Right cardiac atrium (tissue), 5 donors: ENCODE measurements around the gene LPCAT1. TPM values are rescaled to one million over a fixed set of nuclear protein-coding genes. Genes with fewer than 3 reads are reported as not detected.
A peak's percentile ranks its signal among the peaks of the same experiment; 100 is the strongest.

ENCODE experiments used
- ATAC-seq, 2 donors: fragments of 200-7000 bp; cut with Tn5 transposase; one replicate each; pipeline versions ENCODE4 v1.8.0 to v1.9.1; 2020; ENCODE audit warnings: moderate library complexity in 2 of 2, mild to moderate bottlenecking in 1 of 2
- DNase-seq, 3 donors: peaks; one replicate each; pipeline ENCODE4 v3.0.0-alpha.2; 2020
- H3K27ac ChIP-seq: one replicate; pipeline ENCODE4 v1.5.1; 2013; ENCODE audit warnings: mild to moderate bottlenecking, low read length, control low read depth, moderate library complexity
- H3K27me3 ChIP-seq: one replicate; pipeline ENCODE4 v1.6.1; 2013; ENCODE audit not compliant: control insufficient read depth, insufficient read depth
- H3K4me1 ChIP-seq: one replicate; pipeline ENCODE4 v1.6.1; 2013; ENCODE audit warnings: low read length; ENCODE audit not compliant: control insufficient read depth, insufficient read depth
- H3K4me3 ChIP-seq: one replicate; pipeline ENCODE4 v1.5.1; 2013; ENCODE audit warnings: low read length, control low read depth
- H3K9me3 ChIP-seq: one replicate; pipeline ENCODE4 v1.6.1; 2013; ENCODE audit warnings: low read length; ENCODE audit not compliant: control insufficient read depth
- WGBS: extraction: QIAGEN DNeasy Blood & Tissue Kit; methylation state at CpG from one replicate; pipeline ENCODE4 v1.1.7; 2013; 5-methylcytosine and 5-hydroxymethylcytosine counted together
- intact Hi-C, 4 donors: fragments of 100-400 bp; cut with DNase I; formaldehyde crosslinking; loops; one replicate each; pipeline versions ENCODE4 v1.11.0 to v1.14.0; 2022 to 2023
- polyA plus RNA-seq: library from polyadenylated mRNA; stranded (reverse); fragments of 200-250 nt; gene quantifications from one replicate; pipeline ENCODE4 v1.2.3, GENCODE V29; 2013
- total RNA-seq, 4 donors: library from RNA; stranded (reverse); fragmentation: NEBNext Ultra II Directional; extraction: Animal tissue kit (Norgen Biotek cat#: 25700); gene quantifications; one replicate each; pipeline ENCODE4 v1.2.1, GENCODE V29; 2021
- donor health status: healthy with polysubstance abuse.
- donor health status: DM: no; HTN: yes; CAD: no.
- donor health status: DM: no; HTN: no; CAD: no.
- donor health status: DM: no; HTN: yes; CAD: no; lungs with severe emphysema.
- donor health status: DM: yes; HTN: yes; CAD: no.

Gene LPCAT1
- total and polyA plus RNA-seq, 5 donors: 11.0 to 19.7 (median 15.6) TPM

- Histone ChIP-seq H3K9me3 (peaks cover 1% of the 10 kb centered on the region), H3K27ac (no peak overlapping the region), H3K27me3 (no peaks in the 10 kb centered on the region), H3K4me1 (no peaks in the 10 kb centered on the region), H3K4me3 (no peak overlapping the region)
- WGBS: 98% methylated on average over 7 of the region's 7 CpGs
- intact Hi-C loops: no loop called here
- ATAC-seq: no peak
- DNase-seq: peak in 2 of 3 donors; percentile 22 to 33
Measured at GRCh38 chr5:1526190-1526631, 2.5 kb upstream of the LPCAT1 start.

DNA sequence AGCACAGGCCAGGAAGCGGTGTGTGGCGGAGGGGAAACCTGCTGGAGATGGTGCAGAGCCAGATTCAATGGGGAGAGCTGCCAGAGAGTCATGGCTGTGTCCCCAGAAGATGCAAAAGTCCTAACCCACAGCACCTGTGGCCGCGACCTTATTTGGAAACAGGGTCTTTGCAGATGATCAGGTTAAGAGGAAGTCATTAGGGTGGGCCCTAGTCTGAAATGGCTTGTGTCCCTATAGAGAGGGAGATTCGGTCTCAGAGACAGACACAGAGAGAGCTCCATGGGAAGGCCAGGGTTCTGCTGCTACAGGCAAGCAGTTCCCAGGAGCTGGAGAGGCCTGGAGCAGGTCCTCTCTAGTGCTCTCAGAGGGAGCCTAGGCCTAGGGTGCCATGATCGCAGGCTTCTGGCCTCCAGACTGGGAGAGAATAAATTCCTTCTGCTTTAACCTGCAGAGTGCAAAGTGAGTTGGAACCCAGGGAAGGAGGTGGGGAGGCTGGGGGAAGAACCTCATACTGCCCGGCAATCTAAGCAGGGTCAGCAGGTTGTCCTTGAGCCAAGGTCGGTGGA is 1.9 kb upstream of the LPCAT1 start:
- peaks cover 1% of the 10 kb centered on the region for H3K9me3 ChIP-seq
- intact Hi-C loops: no loop called here
- WGBS: 95% methylated on average over 8 of the region's 8 CpGs
- ATAC-seq (no peak), DNase-seq (no peak)
- H3K4me1 ChIP-seq: no peaks in the 10 kb centered on the region
- no peaks in the 10 kb centered on the region for H3K27me3 ChIP-seq
- H3K27ac ChIP-seq: no peak overlapping the region
- H3K4me3 ChIP-seq: no peak overlapping the region

- peak in 2 of 3 donors; percentile 44 to 51 for DNase-seq
- Histone ChIP-seq H3K4me1 (no peaks in the 10 kb centered on the region), H3K27ac (no peak overlapping the region), H3K9me3 (peaks cover 1% of the 10 kb centered on the region), H3K4me3 (no peak overlapping the region), H3K27me3 (no peaks in the 10 kb centered on the region)
- 93% methylated on average over 20 of the region's 20 CpGs for WGBS
- ATAC-seq: no peak
- intact Hi-C loops: no loop called here
Measured at GRCh38 chr5:1524799-1525623, 1.3 kb upstream of the LPCAT1 start.

DNA sequence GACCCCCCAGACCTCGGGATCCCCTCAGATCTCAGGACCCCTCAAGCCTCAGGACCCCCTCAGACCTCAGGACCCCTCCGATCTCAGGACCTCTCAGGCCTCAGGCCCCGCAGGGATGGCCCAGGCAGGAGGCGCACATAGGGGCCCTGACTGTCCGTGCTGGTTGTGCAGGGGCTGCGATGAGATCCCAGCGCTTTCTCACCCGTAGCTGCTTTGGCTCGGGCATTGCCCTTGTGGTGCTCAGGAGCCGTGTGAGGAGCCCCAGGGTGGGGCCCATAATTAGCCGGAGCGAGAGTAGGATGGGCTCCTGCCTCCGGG is 680 bp upstream of the LPCAT1 start:
- peak overlapping the region; percentile 96 for H3K4me3 ChIP-seq
- 78% methylated on average over 13 of the region's 13 CpGs for WGBS
- H3K27ac ChIP-seq: no peak overlapping the region
- intact Hi-C loops: no loop called here
- ATAC-seq: peak; percentile 14 to 22
- H3K4me1 ChIP-seq: no peaks in the 10 kb centered on the region
- peak in 1 of 3 donors; percentile 61 for DNase-seq
- H3K27me3 ChIP-seq: no peaks in the 10 kb centered on the region
- H3K9me3 ChIP-seq: no peaks in the 10 kb centered on the region

DNA sequence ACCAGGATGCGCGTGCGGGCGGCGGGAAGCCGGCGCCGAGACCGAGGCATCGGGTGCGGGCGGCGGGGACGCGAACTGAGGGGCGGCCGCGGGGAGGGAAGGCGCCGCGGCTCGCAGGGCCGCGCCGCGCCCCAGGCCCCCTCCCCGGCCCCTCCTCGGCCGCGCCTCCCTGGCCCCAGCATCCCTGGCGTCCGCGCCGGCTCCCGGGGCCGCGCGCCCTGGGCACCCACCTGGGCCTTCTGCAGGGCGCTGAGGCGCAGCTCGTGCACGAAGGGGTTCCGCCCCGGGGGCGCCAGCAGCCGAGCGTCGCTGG is 324 bp downstream of the LPCAT1 start:
- under 1% methylated on average over 44 of the region's 48 CpGs for WGBS
- Histone ChIP-seq H3K9me3 (no peaks in the 10 kb centered on the region), H3K4me1 (no peaks in the 10 kb centered on the region), H3K27ac (no peak overlapping the region), H3K27me3 (no peaks in the 10 kb centered on the region), H3K4me3 (peak overlapping the region; percentile 96)
- ATAC-seq: no peak
- DNase-seq: peak in 1 of 3 donors; percentile 69
- intact Hi-C loops: no loop called here

GRCh38 chr5:1522601-1523479 is 920 bp downstream of the LPCAT1 start:
- ATAC-seq: peak; percentile 20 to 30
- intact Hi-C loops: no loop called here

GRCh38 chr5:1521671-1522600 is 1.8 kb downstream of the LPCAT1 start:
- DNase-seq (peak in 2 of 3 donors; percentile 43 to 69), ATAC-seq (peak in 1 of 2 donors; percentile 10)
- Histone ChIP-seq H3K4me3 (peak overlapping the region; percentile 96), H3K4me1 (no peaks in the 10 kb centered on the region), H3K27ac (no peak overlapping the region), H3K9me3 (no peaks in the 10 kb centered on the region), H3K27me3 (no peaks in the 10 kb centered on the region)
- intact Hi-C loops: no loop called here
- WGBS: 62% methylated on average over 28 of the region's 28 CpGs

More at GRCh38 chr5:1522601-1523479, 920 bp downstream of the LPCAT1 start:
- H3K27ac ChIP-seq: no peak overlapping the region
- H3K9me3 ChIP-seq: no peaks in the 10 kb centered on the region
- DNase-seq: peak in 2 of 3 donors; percentile 73 to 75
- WGBS: 4% methylated on average over 63 of the region's 63 CpGs
- no peaks in the 10 kb centered on the region for H3K4me1 ChIP-seq
- peak overlapping the region; percentile 96 for H3K4me3 ChIP-seq
- H3K27me3 ChIP-seq: no peaks in the 10 kb centered on the region

DNA sequence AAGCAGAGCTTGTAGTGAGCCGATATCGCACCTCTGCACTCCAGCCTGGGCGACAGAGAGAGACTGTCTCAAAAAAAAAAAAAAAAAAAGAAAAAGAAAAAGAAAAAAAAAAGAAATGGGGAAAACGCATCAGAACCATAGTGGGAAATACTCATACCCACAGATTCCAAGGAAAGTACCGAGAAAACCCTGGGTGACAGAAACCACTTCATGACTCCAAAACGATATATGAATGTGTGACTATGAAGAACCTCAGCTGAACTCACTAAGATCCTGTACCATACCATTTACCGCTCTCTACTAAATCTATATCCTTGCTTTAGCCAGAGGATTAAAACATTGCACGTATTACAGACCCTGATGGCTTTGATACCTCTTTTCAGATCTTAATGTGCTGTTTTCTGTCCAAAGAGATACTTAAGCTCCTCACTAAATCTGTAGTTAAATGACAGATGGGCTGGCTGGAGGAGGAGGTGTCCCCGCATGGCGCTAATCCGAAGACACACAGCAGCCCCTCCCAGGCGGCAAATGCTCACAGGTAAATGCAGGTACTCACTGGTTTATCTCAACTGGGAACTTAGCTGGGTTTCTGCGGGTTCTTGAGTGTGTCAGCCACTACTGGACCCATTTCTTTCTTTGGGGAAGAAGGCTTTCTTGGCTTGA is 2.8 kb downstream of the LPCAT1 start:
- no peak for ATAC-seq
- Histone ChIP-seq H3K27ac (no peak overlapping the region), H3K4me3 (no peak overlapping the region), H3K4me1 (no peaks in the 10 kb centered on the region), H3K27me3 (no peaks in the 10 kb centered on the region), H3K9me3 (no peaks in the 10 kb centered on the region)
- peak in 1 of 3 donors; percentile 9 for DNase-seq
- intact Hi-C loops: no loop called here
- 95% methylated on average over 13 of the region's 13 CpGs for WGBS

GRCh38 chr5:1519631-1520210 is 4.0 kb downstream of the LPCAT1 start:
- no peaks in the 10 kb centered on the region for H3K9me3 ChIP-seq
- no peaks in the 10 kb centered on the region for H3K4me1 ChIP-seq
- intact Hi-C loops: no loop called here
- H3K27me3 ChIP-seq: no peaks in the 10 kb centered on the region
- no peak overlapping the region for H3K4me3 ChIP-seq
- no peak overlapping the region for H3K27ac ChIP-seq
- WGBS: 89% methylated on average over 12 of the region's 12 CpGs
- ATAC-seq (no peak), DNase-seq (peak; percentile 14 to 40 (median 31))

- intact Hi-C loops: no loop called here
- no peaks in the 10 kb centered on the region for H3K4me1 ChIP-seq
- 88% methylated on average over 20 of the region's 20 CpGs for WGBS
- H3K9me3 ChIP-seq: no peaks in the 10 kb centered on the region
- no peak overlapping the region for H3K4me3 ChIP-seq
- DNase-seq: peak; percentile 11 to 55 (median 50)
- H3K27ac ChIP-seq: no peak overlapping the region
- ATAC-seq: no peak
- H3K27me3 ChIP-seq: no peaks in the 10 kb centered on the region
Measured at GRCh38 chr5:1517838-1518237, 5.9 kb downstream of the LPCAT1 start.
